GM13977 (cell line): ENCODE results near the gene MINDY4.
"Not testable (repeated sequence)": the region's sequence is repeated elsewhere in the genome, so short reads cannot be mapped to it uniquely, and the experiment has no call there.

ENCODE experiments used
- DNase-seq: peaks from one replicate; pipeline ENCODE4 v3.0.0; 2012; ENCODE audit warnings: low spot score
- in situ Hi-C: fragments of 300-500 bp; cut with MboI; formaldehyde crosslinking; loops from one replicate; pipeline ENCODE4 v1.12.0; 2022; ENCODE audit warnings: low sequenced_read_pairs, low pct_unique_long_range_greater_than_20kb, mixed read lengths, inconsistent platforms; ENCODE audit not compliant: unreplicated experiment
- TF ChIP-seq, protein P1 (sequence below): IDR thresholded peaks from 2 replicates; pipeline ENCODE4 v1.5.1; 2012; ENCODE audit warnings: mild to moderate bottlenecking, control low read depth; ENCODE audit not compliant: insufficient read depth; ENCODE audit errors: extremely low read depth, missing control alignments

Gene MINDY4

DNA sequence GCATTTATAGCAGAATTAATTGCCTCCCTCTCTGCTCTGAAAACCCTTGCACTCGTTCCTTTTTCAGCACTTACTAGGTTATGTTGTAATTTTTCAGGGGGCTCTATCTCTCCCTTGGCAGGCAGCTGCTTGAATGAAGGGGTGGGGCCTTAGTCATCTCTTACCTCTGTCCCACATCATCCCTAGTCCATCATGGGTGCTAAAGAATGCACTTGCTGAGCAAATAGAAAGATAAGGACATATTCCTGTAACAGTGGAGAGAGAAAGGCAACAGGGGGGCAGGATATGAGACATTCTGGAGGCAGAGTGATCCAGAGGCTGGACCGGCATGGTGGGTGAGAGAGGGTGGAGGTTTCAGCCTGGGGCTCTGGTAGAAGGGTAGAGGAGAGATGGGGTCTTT is 60.0 kb downstream of the MINDY4 start:
- in situ Hi-C loops = no loop called here
- TF ChIP-seq, protein P1, sequence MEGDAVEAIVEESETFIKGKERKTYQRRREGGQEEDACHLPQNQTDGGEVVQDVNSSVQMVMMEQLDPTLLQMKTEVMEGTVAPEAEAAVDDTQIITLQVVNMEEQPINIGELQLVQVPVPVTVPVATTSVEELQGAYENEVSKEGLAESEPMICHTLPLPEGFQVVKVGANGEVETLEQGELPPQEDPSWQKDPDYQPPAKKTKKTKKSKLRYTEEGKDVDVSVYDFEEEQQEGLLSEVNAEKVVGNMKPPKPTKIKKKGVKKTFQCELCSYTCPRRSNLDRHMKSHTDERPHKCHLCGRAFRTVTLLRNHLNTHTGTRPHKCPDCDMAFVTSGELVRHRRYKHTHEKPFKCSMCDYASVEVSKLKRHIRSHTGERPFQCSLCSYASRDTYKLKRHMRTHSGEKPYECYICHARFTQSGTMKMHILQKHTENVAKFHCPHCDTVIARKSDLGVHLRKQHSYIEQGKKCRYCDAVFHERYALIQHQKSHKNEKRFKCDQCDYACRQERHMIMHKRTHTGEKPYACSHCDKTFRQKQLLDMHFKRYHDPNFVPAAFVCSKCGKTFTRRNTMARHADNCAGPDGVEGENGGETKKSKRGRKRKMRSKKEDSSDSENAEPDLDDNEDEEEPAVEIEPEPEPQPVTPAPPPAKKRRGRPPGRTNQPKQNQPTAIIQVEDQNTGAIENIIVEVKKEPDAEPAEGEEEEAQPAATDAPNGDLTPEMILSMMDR = no peak
- no peak for DNase-seq

DNA sequence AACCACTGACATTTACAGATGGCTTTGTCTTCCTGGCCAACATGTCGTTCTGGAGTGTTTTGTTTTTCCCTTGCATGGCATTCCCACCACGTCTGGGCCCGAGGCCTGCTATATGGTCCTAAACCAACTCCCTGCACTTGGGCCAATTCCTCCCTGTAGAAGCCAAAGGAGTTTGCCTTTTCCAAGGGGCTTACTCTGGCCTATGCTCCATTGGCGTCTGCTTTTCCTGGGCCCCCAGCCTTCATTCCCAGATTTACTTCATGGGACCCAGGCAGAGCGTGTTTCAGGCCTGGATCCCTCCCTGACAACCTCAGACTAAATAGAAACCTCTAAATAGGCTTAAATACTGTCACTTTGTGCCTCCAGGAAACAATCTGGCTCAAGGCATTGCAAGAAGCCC is 60.7 kb downstream of the MINDY4 start:
- TF ChIP-seq, protein P1 = no peak
- no peak for DNase-seq
- in situ Hi-C loops = no loop called here

DNA sequence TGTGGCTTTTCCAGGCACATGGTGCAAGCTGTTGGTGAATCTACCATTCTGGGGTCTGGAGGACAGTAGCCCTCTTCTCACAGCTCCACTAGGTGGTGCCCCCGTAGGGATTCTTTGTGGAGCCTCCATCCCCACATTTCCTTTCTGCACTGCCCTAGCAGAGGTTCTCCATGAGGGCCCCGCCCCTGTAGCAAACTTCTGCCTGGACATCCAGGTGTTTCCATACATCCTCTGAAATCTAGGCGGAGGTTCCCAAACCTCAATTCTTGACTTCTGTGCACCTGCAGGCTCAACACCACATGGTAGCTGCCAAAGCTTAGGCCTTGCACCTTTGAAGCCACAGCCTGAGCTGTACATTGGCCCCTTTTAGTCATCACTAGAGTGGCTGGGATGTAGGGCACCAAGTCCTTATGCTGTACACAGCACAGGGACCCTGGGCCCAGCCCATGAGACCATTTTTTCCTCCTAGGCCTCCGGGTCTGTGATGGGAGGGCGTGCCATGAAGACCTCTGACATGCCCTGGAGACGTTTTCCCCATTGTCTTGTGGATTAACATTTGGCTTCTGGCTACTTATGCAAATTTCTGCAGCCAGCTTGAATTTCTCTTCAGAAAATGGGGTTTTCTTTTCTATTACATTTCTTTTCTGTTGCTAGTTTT is 62.9 kb downstream of the MINDY4 start:
- in situ Hi-C loops, DNase-seq: not testable (repeated sequence)

- no peak for DNase-seq
- in situ Hi-C loops = no loop called here
- TF ChIP-seq, protein P1 = no peak
Observed at GRCh38 chr7:30835396-30835915, 64.2 kb downstream of the MINDY4 start.

DNA sequence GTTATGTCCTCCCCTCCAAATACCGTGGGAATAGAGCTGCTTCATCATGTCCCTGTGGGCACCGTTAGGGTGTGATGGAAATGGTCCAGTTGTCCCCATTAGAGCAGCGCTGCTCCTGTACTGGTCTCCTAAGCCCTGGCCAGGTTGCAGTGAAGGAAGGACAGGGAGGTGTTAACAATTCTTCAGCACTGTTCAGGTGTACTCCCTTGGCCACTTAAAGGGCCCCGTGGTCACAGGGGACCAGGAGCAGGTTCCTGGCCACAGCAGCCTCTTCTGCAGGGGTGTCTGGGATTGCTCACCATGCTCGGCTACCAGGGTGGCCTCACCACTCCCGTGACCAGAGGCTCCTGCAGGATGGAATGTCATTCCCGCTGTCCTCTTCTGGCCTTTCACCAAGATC is 65.8 kb downstream of the MINDY4 start:
- TF ChIP-seq, protein P1 = no peak
- DNase-seq = no peak
- in situ Hi-C loops = no loop called here

DNA sequence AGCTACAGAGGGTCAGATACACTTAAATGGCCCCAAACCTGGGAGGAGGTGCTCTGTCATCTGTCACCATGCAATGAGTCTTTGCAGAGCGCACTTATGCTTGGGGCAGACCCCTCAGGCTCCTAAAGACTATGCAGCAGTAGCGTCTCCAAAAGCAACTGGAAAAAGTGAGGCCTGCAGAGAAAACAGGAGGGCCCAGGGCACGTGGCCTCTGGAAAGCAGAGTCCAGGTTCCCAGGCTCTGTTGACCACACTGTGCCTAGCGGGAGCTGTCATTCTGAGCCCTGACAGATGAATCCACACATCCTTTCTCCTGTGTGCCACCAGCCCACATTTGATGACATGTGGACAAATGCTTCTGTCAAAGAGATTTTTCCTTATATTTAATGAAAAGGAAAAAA is 66.4 kb downstream of the MINDY4 start:
- in situ Hi-C loops = no loop called here
- TF ChIP-seq, protein P1 = no peak
- DNase-seq = no peak

GRCh38 chr7:30838008-30838407 is 66.8 kb downstream of the MINDY4 start:
- in situ Hi-C loops = no loop called here
- TF ChIP-seq, protein P1 = no peak

More at GRCh38 chr7:30838008-30838407, 66.8 kb downstream of the MINDY4 start:
- no peak for DNase-seq
